Natural killer cell (primary cell): ENCODE data around the gene CEMIP. TPM values are rescaled to one million over a fixed set of nuclear protein-coding genes. Genes with fewer than 3 reads are reported as not detected.

Source experiments
- ATAC-seq, 3 donors: fragments of 150-1000 bp in 2 of 3; fragments of 200-7000 bp in 1 of 3; cut with Tn5 transposase; 1 replicate in 1 of 3; 2 replicates in 2 of 3; pipeline ENCODE4 v1.10.0; 2021; ENCODE audit warnings: mild to moderate bottlenecking in 2 of 3, moderate library complexity in 2 of 3
- DNase-seq, 2 donors: peaks; one replicate each; pipeline versions ENCODE4 v3.0.0 to v3.0.0-alpha.2; 2013 to 2021; ENCODE audit warnings: mixed read lengths in 1 of 2
- H3K27ac ChIP-seq: one replicate; pipeline ENCODE4 v1.5.1; 2013; ENCODE audit warnings: mild to moderate bottlenecking, low read length
- H3K27me3 ChIP-seq: one replicate; pipeline ENCODE4 v1.6.1; 2013; ENCODE audit warnings: low read length; ENCODE audit not compliant: control insufficient read depth, insufficient read depth
- H3K36me3 ChIP-seq: one replicate; pipeline ENCODE4 v1.6.1; 2013; ENCODE audit warnings: low read length; ENCODE audit not compliant: control insufficient read depth, insufficient read depth
- H3K4me1 ChIP-seq: one replicate; pipeline ENCODE4 v1.6.1; 2013; ENCODE audit warnings: low read length; ENCODE audit not compliant: control insufficient read depth, insufficient read depth
- H3K4me3 ChIP-seq: one replicate; pipeline ENCODE4 v1.5.1; 2013; ENCODE audit warnings: low read length
- H3K9me3 ChIP-seq: one replicate; pipeline ENCODE4 v1.6.1; 2013; ENCODE audit warnings: low read length; ENCODE audit not compliant: control insufficient read depth, insufficient read depth
- H3K27ac Mint-ChIP-seq, 2 donors: one replicate each; pipeline ENCODE4 v1.8.0; 2022; ENCODE audit warnings: mild to moderate bottlenecking in 2 of 2, mixed read lengths in 2 of 2, moderate library complexity in 1 of 2
- H3K27me3 Mint-ChIP-seq, 2 donors: one replicate each; pipeline ENCODE4 v1.8.0; 2022; ENCODE audit warnings: low read depth in 2 of 2, mixed read lengths in 2 of 2
- H3K36me3 Mint-ChIP-seq: one replicate; pipeline ENCODE4 v1.8.0; 2022; ENCODE audit warnings: mixed read lengths
- H3K4me1 Mint-ChIP-seq, 2 donors: one replicate each; pipeline ENCODE4 v1.8.0; 2022; ENCODE audit warnings: mixed read lengths in 2 of 2
- H3K4me3 Mint-ChIP-seq: one replicate; pipeline ENCODE4 v1.8.0; 2022; ENCODE audit warnings: mild to moderate bottlenecking, moderate library complexity, mixed read lengths
- H3K9me3 Mint-ChIP-seq, 2 donors: one replicate each; pipeline ENCODE4 v1.8.0; 2022; ENCODE audit warnings: mixed read lengths in 2 of 2
- WGBS: methylation state at CpG from one replicate; pipeline ENCODE4 v1.1.7; 2013; ENCODE audit warnings: missing lambda C conversion rate; ENCODE audit not compliant: insufficient coverage; 5-methylcytosine and 5-hydroxymethylcytosine counted together
- intact Hi-C: fragments of 100-400 bp; cut with micrococcal nuclease; formaldehyde crosslinking; loops from one replicate; pipeline ENCODE4 v1.14.2; 2022
- total RNA-seq, 4 donors: library from RNA; stranded (reverse); fragments of 120-200 nt in 1 of 4; gene quantifications; one replicate each; pipeline versions ENCODE4 v1.2.3 to v1.2.4, GENCODE V29; 2013 to 2022
- TF ChIP-seq, protein P1 (sequence below): fragments of 200-600 bp; IDR thresholded peaks from one replicate; pipeline ENCODE4 v1.8.0; 2022; ENCODE audit warnings: antibody characterized with exemption

CEMIP gene
- total RNA-seq, 3 donors from 2014 or later (not counting 1 experiment from before 2014, with no cell fraction given) = 0.07 to 0.82 TPM; not detected in 1

DNA sequence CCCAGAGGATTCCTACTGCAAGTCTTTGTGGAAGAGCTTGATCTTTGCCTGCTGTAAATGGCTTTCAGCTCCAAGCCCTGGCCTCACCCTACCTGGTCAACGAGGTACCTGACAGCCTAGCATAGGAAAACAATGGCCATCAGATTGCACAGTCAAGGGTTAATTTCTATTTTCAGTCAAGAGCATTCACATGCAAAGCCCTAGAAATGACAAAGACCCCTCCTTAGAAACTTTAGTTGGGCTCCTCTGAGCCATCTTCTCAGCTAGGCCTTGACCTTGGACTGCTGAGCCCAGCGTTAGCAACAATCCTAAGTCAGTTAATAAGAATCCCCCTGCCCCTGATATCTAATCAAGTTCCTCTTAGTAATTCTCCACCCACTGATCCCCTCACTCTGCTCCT is 192.0 kb downstream of the CEMIP start:
- Mint-ChIP-seq H3K27ac (peak overlapping the region in 1 of 2 donors; percentile 27), H3K4me3 (no peak overlapping the region), H3K9me3 (no peaks in the 10 kb centered on the region), H3K27me3 (no peaks in the 10 kb centered on the region), H3K4me1 (peaks cover 32% of the 10 kb centered on the region in 2 donors), H3K36me3 (no peaks in the 10 kb centered on the region)
- DNase-seq (no peak), ATAC-seq (no peak)
- Histone ChIP-seq H3K36me3 (peaks cover 6% of the 10 kb centered on the region), H3K9me3 (no peaks in the 10 kb centered on the region), H3K27me3 (no peaks in the 10 kb centered on the region), H3K27ac (no peak overlapping the region), H3K4me3 (no peak overlapping the region), H3K4me1 (peaks cover 3% of the 10 kb centered on the region)
- TF ChIP-seq, protein P1, sequence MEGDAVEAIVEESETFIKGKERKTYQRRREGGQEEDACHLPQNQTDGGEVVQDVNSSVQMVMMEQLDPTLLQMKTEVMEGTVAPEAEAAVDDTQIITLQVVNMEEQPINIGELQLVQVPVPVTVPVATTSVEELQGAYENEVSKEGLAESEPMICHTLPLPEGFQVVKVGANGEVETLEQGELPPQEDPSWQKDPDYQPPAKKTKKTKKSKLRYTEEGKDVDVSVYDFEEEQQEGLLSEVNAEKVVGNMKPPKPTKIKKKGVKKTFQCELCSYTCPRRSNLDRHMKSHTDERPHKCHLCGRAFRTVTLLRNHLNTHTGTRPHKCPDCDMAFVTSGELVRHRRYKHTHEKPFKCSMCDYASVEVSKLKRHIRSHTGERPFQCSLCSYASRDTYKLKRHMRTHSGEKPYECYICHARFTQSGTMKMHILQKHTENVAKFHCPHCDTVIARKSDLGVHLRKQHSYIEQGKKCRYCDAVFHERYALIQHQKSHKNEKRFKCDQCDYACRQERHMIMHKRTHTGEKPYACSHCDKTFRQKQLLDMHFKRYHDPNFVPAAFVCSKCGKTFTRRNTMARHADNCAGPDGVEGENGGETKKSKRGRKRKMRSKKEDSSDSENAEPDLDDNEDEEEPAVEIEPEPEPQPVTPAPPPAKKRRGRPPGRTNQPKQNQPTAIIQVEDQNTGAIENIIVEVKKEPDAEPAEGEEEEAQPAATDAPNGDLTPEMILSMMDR = no peak
- 94% methylated on average over 2 of the region's 2 CpGs for WGBS
- intact Hi-C loops = loop anchor here (2.0 to 10.0 kb wide), 2 partner anchors 294 to 404 kb away; no protein-coding TSS in a partner anchor

DNA sequence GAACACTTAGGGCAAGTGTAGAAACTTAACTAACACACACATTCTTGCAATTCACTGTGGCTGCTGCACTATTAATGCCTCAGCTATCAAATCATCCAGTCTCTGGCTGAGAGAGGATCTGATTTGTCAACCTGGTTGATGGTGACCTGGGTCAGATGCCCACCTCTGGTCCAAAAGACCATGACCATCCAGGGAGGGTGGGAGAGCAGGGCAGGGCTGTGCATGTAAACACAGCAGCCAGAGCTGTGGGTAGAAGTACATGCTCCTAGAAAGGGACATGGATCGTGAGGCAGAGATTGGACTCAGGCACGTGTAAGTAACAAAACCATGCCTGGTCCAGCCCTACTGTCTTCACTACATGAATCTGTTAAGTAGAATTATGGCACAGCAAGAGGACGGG is 193.1 kb downstream of the CEMIP start:
- no peaks in the 10 kb centered on the region for H3K36me3 Mint-ChIP-seq
- H3K27ac Mint-ChIP-seq = peak overlapping the region in 1 of 2 donors; percentile 13
- peaks cover 39 to 41% of the 10 kb centered on the region in 2 donors for H3K4me1 Mint-ChIP-seq
- Histone ChIP-seq H3K4me3 (no peak overlapping the region), H3K4me1 (peaks cover 3% of the 10 kb centered on the region), H3K36me3 (peaks cover 6% of the 10 kb centered on the region), H3K27ac (no peak overlapping the region), H3K27me3 (no peaks in the 10 kb centered on the region), H3K9me3 (no peaks in the 10 kb centered on the region)
- no peaks in the 10 kb centered on the region for H3K27me3 Mint-ChIP-seq
- intact Hi-C loops = loop anchor here (10.0 kb wide), 1 partner anchor 293 kb away; no protein-coding TSS in a partner anchor
- H3K4me3 Mint-ChIP-seq = no peak overlapping the region
- WGBS = 96% methylated on average over 3 of the region's 3 CpGs
- H3K9me3 Mint-ChIP-seq = no peaks in the 10 kb centered on the region
- ATAC-seq = no peak
- no peak for DNase-seq
- TF ChIP-seq, protein P1 = no peak

DNA sequence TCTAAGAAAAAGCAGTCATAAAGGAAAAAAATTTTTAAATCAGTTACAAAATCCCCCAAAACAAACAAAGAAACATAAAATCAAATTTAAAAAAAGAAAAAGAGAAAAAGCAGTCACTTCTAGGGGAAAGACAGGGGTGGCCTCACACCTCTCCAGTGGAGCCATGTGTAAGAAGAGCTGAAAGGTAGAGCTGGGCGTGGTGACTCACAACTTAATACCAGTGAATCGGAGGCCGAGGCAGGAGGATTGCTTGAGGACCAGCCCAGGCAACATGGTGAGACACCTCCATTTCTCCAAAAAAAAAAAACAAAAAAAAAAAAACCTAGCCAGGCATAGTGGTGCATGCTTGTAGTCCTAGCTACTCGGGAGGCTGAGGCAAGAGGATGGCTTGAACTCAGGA is 195.7 kb downstream of the CEMIP start:
- Mint-ChIP-seq H3K27ac (peak overlapping the region; percentile 0 to 39), H3K4me3 (no peak overlapping the region), H3K27me3 (no peaks in the 10 kb centered on the region), H3K36me3 (peaks cover 10% of the 10 kb centered on the region), H3K4me1 (peaks cover 37 to 38% of the 10 kb centered on the region in 2 donors), H3K9me3 (no peaks in the 10 kb centered on the region)
- DNase-seq = no peak
- H3K36me3 ChIP-seq = peaks cover 24% of the 10 kb centered on the region
- intact Hi-C loops = loop anchor here (10.0 kb wide), 1 partner anchor 290 kb away; no protein-coding TSS in a partner anchor
- peaks cover 3% of the 10 kb centered on the region for H3K4me1 ChIP-seq
- H3K9me3 ChIP-seq = no peaks in the 10 kb centered on the region
- H3K4me3 ChIP-seq = no peak overlapping the region
- WGBS = 86% methylated on average over 4 of the region's 4 CpGs
- TF ChIP-seq, protein P1 = no peak
- no peaks in the 10 kb centered on the region for H3K27me3 ChIP-seq
- H3K27ac ChIP-seq = no peak overlapping the region
- ATAC-seq = peak in 1 of 3 donors; percentile 53

DNA sequence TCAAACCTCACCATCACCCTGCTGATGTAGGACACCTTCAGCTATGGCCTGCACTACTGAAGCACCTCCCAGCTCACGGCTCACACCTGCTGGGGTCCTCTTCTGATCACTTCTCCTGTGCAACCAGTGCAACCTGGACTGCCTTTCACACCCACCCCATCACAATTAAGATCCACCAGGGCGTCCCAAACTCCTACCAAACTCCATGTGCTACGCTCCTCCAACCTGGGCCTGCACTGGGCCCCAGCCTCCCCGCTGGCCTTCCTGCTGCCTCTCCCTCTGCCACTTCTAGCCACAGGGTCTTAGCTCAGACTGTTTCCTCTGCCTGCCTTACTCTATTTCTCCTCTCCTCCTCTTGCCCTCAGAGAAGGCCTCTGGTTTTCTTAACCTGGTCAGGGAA is 197.7 kb downstream of the CEMIP start:
- Mint-ChIP-seq H3K36me3 (peaks cover 10% of the 10 kb centered on the region), H3K4me1 (peaks cover 30% of the 10 kb centered on the region in 2 donors), H3K27ac (peak overlapping the region; percentile 21 to 54), H3K4me3 (no peak overlapping the region), H3K27me3 (no peaks in the 10 kb centered on the region), H3K9me3 (no peaks in the 10 kb centered on the region)
- DNase-seq (no peak), ATAC-seq (no peak)
- Histone ChIP-seq H3K36me3 (peaks cover 31% of the 10 kb centered on the region), H3K4me3 (no peak overlapping the region), H3K9me3 (no peaks in the 10 kb centered on the region), H3K27ac (no peak overlapping the region), H3K4me1 (peaks cover 3% of the 10 kb centered on the region), H3K27me3 (no peaks in the 10 kb centered on the region)
- 96% methylated on average over 4 of the region's 4 CpGs for WGBS
- intact Hi-C loops = loop anchor here (10.0 kb wide), 1 partner anchor 288 kb away; no protein-coding TSS in a partner anchor
- TF ChIP-seq, protein P1 = no peak
